Tibial nerve (tissue), 3 donors: ENCODE results near the gene AS3MT.

Source experiments
- CTCF ChIP-seq, 5 experiments: fragments of 200-600 bp in 3 of 5; fragments of 450-650 bp in 2 of 5; sonication (generic) in 3 of 5; IDR thresholded peaks; one replicate each; pipeline ENCODE4 v1.5.1; 2016 to 2019; ENCODE audit warnings: antibody characterized with exemption in 5 of 5, mild to moderate bottlenecking in 3 of 5, moderate library complexity in 2 of 5
- POLR2A ChIP-seq, 2 donors: fragments of 450-650 bp; IDR thresholded peaks; one replicate each; pipeline ENCODE4 v1.6.1; 2017; ENCODE audit warnings: antibody characterized with exemption in 2 of 2, mild to moderate bottlenecking in 2 of 2, moderate library complexity in 2 of 2

- TF ChIP-seq CTCF (IDR thresholded peaks at IDR 0.05): no peak
- no peak for TF ChIP-seq POLR2A (IDR thresholded peaks at IDR 0.05)
Measured at GRCh38 chr10:102831322-102832071, 37.8 kb upstream of the AS3MT start.
